ENCODE measurements around the gene TBX18. TPM values are rescaled to one million over a fixed set of nuclear protein-coding genes. Genes with fewer than 3 reads are reported as not detected.

The TBX18 gene
- total RNA-seq, 3 donors from 2014 or later = 8.8 to 20.6 (median 17.0) TPM

DNA sequence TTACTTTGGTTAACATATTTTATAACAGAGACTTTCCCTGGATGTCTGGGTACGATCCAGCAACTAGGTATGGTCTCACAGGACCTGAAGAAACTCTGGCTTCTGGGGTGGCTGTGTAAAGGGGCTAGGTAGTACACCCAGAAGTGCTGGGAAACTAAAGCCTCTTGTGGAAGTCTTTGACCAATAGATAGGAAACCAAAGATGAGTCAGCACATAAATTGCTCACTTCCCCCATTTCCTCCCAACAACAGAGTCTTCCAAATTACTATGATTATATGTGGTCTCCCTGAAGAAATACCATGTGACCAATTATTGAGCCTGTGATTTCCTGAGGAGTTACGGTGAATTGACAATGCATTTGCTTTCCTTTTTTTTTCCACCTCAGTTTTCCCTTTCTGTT, 26.8 kb upstream of the TBX18 start:
- TF ChIP-seq POLR2A (IDR thresholded peaks at IDR 0.05) = no peak
- TF ChIP-seq POLR2AphosphoS5 (IDR thresholded peaks at IDR 0.05) = no peak
- TF ChIP-seq, protein P1, sequence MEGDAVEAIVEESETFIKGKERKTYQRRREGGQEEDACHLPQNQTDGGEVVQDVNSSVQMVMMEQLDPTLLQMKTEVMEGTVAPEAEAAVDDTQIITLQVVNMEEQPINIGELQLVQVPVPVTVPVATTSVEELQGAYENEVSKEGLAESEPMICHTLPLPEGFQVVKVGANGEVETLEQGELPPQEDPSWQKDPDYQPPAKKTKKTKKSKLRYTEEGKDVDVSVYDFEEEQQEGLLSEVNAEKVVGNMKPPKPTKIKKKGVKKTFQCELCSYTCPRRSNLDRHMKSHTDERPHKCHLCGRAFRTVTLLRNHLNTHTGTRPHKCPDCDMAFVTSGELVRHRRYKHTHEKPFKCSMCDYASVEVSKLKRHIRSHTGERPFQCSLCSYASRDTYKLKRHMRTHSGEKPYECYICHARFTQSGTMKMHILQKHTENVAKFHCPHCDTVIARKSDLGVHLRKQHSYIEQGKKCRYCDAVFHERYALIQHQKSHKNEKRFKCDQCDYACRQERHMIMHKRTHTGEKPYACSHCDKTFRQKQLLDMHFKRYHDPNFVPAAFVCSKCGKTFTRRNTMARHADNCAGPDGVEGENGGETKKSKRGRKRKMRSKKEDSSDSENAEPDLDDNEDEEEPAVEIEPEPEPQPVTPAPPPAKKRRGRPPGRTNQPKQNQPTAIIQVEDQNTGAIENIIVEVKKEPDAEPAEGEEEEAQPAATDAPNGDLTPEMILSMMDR (IDR thresholded peaks at IDR 0.05) = no peak
- Histone ChIP-seq H3K36me3 (no peaks in the 10 kb centered on the region), H3K9me3 (no peaks in the 10 kb centered on the region), H3K4me1 (no peaks in the 10 kb centered on the region), H3K27me3 (no peaks in the 10 kb centered on the region), H3K27ac (no peak overlapping the region), H3K4me3 (no peak overlapping the region)
- intact Hi-C loops (cut with DNase I; ENCODE audit: low total_unique reads) = no loop called here
- DNase-seq (ENCODE audit: low spot score in 2 of 2) = no peak

DNA sequence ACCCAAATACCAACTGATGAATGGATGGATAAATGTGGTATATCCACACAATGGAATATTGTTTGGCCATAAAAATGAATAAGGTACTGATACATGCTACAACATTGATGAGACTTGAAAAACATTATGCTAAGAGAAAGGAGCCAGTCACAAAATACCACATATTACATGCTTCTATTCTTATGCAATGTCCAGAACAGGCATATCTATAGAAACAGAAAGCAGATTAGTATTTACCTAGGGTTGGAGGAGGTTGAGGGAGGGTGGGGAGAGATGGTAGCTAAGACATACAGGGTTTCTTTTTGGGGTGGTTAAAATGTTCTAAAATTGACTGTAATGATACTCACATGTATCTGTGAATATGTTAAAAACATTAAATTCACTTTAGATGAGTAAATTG, 24.8 kb upstream of the TBX18 start:
- Histone ChIP-seq H3K36me3 (no peaks in the 10 kb centered on the region), H3K4me1 (no peaks in the 10 kb centered on the region), H3K4me3 (no peak overlapping the region), H3K9me3 (no peaks in the 10 kb centered on the region), H3K27ac (no peak overlapping the region), H3K27me3 (no peaks in the 10 kb centered on the region)
- DNase-seq (ENCODE audit: low spot score in 2 of 2) = no peak
- intact Hi-C loops (cut with DNase I; ENCODE audit: low total_unique reads) = no loop called here
- no peak for TF ChIP-seq POLR2AphosphoS5 (IDR thresholded peaks at IDR 0.05)
- TF ChIP-seq, protein P1 (IDR thresholded peaks at IDR 0.05) = no peak
- no peak for TF ChIP-seq POLR2A (IDR thresholded peaks at IDR 0.05)

DNA sequence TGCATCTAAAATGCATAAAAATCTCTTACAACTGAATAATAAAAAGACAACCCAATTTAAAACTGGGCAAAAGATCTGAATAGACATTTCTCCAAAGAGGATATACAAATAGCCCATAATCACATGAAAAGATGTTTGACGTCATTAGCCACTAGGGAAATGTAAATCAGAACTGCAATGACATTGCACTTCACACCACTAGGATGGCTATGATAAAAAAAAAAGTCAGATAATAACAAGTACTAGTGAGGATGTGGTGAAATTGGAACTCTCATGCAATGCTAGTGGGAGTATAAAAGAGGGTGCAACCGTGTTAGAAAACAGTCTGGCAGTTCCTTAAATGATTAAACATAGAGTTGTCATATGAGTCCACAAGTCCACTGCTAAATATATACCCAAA, 24.3 kb upstream of the TBX18 start:
- Histone ChIP-seq H3K27ac (no peak overlapping the region), H3K4me1 (no peaks in the 10 kb centered on the region), H3K9me3 (no peaks in the 10 kb centered on the region), H3K27me3 (no peaks in the 10 kb centered on the region), H3K4me3 (no peak overlapping the region), H3K36me3 (no peaks in the 10 kb centered on the region)
- no peak for TF ChIP-seq POLR2A (IDR thresholded peaks at IDR 0.05)
- TF ChIP-seq, protein P1 (IDR thresholded peaks at IDR 0.05) = no peak
- no peak for TF ChIP-seq POLR2AphosphoS5 (IDR thresholded peaks at IDR 0.05)
- no peak for DNase-seq (ENCODE audit: low spot score in 2 of 2)
- intact Hi-C loops (cut with DNase I; ENCODE audit: low total_unique reads) = no loop called here

DNA sequence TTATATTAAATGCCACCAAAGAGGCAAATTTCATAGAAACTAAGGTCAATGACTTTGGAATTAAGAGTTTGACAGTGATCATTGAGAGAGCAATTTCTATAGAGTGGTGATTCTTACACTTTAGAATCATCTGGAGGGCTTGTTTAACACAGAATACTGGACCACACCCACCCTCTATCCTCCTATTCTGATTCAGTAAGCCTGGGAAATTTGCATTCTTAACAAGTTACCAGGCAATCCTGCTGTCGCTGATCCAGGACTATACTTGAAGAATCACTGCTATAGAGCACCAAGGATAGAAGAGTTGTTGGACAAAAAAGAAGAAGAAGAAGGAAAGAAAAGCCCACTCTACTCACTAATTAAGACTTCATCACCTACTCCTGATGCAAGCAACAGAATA, 21.3 kb upstream of the TBX18 start:
- Histone ChIP-seq H3K4me1 (no peaks in the 10 kb centered on the region), H3K9me3 (no peaks in the 10 kb centered on the region), H3K27me3 (no peaks in the 10 kb centered on the region), H3K4me3 (no peak overlapping the region), H3K36me3 (no peaks in the 10 kb centered on the region), H3K27ac (no peak overlapping the region)
- TF ChIP-seq POLR2A (IDR thresholded peaks at IDR 0.05) = no peak
- TF ChIP-seq, protein P1 (IDR thresholded peaks at IDR 0.05) = no peak
- TF ChIP-seq POLR2AphosphoS5 (IDR thresholded peaks at IDR 0.05) = no peak
- intact Hi-C loops (cut with DNase I; ENCODE audit: low total_unique reads) = no loop called here
- DNase-seq (ENCODE audit: low spot score in 2 of 2) = no peak

DNA sequence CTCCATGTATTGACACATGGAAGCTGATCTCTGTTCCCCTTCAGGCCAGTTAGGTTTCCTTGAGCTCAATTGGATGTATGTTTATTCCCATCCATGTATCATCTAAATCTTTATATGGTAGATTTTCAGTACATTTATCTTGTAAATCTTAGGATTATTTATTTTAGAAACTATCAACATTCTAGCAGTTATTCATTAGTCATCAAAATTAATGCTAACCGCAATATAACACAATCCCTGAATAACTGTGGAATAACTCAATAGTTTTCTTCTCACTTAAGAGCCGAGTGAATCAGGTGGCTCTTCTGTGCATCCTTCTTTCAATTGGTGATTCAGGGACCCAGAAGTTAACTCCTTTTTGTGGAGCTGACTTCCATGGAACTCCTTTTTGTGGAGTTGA, 15.5 kb upstream of the TBX18 start:
- no peak overlapping the region for H3K4me3 ChIP-seq
- DNase-seq (ENCODE audit: low spot score in 2 of 2) = no peak
- no peaks in the 10 kb centered on the region for H3K4me1 ChIP-seq
- no peaks in the 10 kb centered on the region for H3K9me3 ChIP-seq
- H3K36me3 ChIP-seq = no peaks in the 10 kb centered on the region
- TF ChIP-seq POLR2A (IDR thresholded peaks at IDR 0.05) = no peak
- TF ChIP-seq, protein P1 (IDR thresholded peaks at IDR 0.05) = no peak
- TF ChIP-seq POLR2AphosphoS5 (IDR thresholded peaks at IDR 0.05) = no peak
- H3K27ac ChIP-seq = no peak overlapping the region
- peaks cover 0 to 33% of the 10 kb centered on the region in 2 donors for H3K27me3 ChIP-seq
- intact Hi-C loops (cut with DNase I; ENCODE audit: low total_unique reads) = no loop called here

Data from breast epithelium (tissue), 4 donors.